GM21526 (cell line): ENCODE data around the gene STK38L.

Experiments used
- ATAC-seq: cut with Tn5 transposase; IDR thresholded peaks from one replicate; pipeline ENCODE4 v1.9.1; 2021; ENCODE audit warnings: moderate library complexity; ENCODE audit not compliant: unreplicated experiment, low FRiP score

STK38L gene

GRCh38 chr12:27304856-27305255 lies 60.8 kb downstream of the STK38L start:
- ATAC-seq: no peak

- no peak for ATAC-seq
Measured at GRCh38 chr12:27305673-27306456, 61.8 kb downstream of the STK38L start.

GRCh38 chr12:27309293-27309994 lies 65.4 kb downstream of the STK38L start:
- ATAC-seq: peak; percentile 55

- ATAC-seq: no peak
Measured at GRCh38 chr12:27309995-27310315, 65.9 kb downstream of the STK38L start.

- no peak for ATAC-seq
Measured at GRCh38 chr12:27316947-27317346, 72.9 kb downstream of the STK38L start.

GRCh38 chr12:27319409-27319808 lies 75.3 kb downstream of the STK38L start:
- no peak for ATAC-seq

GRCh38 chr12:27319848-27320247 lies 75.8 kb downstream of the STK38L start:
- ATAC-seq: no peak

- ATAC-seq: no peak
Measured at GRCh38 chr12:27324530-27324929, 80.4 kb downstream of the STK38L start.

GRCh38 chr12:27330846-27331245 lies 86.8 kb downstream of the STK38L start:
- ATAC-seq: no peak

GRCh38 chr12:27331291-27331926 lies 87.3 kb downstream of the STK38L start:
- no peak for ATAC-seq

- no peak for ATAC-seq
Measured at GRCh38 chr12:27331927-27332324, 87.8 kb downstream of the STK38L start.

GRCh38 chr12:27332407-27332713 lies 88.3 kb downstream of the STK38L start:
- ATAC-seq: no peak

- no peak for ATAC-seq
Measured at GRCh38 chr12:27332714-27333402, 88.8 kb downstream of the STK38L start, which contains the start of gene BMAL2. Gene BMAL2 (plus strand): TSS chr12:27332836. CDS start chr12:27333073, 237 bp downstream.

GRCh38 chr12:27333403-27334009 lies 89.4 kb downstream of the STK38L start:
- ATAC-seq: no peak

- no peak for ATAC-seq
Measured at GRCh38 chr12:27334042-27334720, 90.1 kb downstream of the STK38L start.

GRCh38 chr12:27334721-27335082 lies 90.6 kb downstream of the STK38L start:
- no peak for ATAC-seq

- ATAC-seq: no peak
Measured at GRCh38 chr12:27335364-27336281, 91.5 kb downstream of the STK38L start.

- ATAC-seq: no peak
Measured at GRCh38 chr12:27336282-27336653, 92.2 kb downstream of the STK38L start.

GRCh38 chr12:27337376-27337775 lies 93.3 kb downstream of the STK38L start:
- no peak for ATAC-seq
